DMS 273 treated with DMSO at 0.1 percent for 48 hours (cell line): Measurements from ENCODE around the gene MSI2.

Experiments
- DNase-seq: peaks from one replicate; lab custom pipeline; 2025; lab: John Stamatoyannopoulos, UW

Gene MSI2

DNA sequence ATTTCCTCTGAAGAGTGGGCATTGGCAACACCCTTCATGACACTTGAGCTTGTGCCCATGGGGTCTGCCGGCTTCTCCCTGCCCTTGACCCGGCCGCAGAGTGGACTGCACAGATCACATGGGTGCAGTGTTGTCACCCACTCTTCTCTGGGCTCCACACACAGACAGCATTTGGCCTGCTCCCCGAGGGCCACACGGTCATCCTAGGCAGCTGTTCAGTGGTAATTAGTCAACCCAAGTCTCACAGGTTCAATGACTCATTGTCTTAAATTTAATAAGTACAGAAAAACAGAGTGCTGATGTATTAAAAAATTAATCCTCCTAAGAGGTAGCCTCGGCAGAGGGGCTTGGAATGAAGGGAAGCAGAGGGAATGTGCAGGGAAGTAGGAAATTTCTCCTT is 204.8 kb downstream of the MSI2 start:
- no peak for DNase-seq

DNA sequence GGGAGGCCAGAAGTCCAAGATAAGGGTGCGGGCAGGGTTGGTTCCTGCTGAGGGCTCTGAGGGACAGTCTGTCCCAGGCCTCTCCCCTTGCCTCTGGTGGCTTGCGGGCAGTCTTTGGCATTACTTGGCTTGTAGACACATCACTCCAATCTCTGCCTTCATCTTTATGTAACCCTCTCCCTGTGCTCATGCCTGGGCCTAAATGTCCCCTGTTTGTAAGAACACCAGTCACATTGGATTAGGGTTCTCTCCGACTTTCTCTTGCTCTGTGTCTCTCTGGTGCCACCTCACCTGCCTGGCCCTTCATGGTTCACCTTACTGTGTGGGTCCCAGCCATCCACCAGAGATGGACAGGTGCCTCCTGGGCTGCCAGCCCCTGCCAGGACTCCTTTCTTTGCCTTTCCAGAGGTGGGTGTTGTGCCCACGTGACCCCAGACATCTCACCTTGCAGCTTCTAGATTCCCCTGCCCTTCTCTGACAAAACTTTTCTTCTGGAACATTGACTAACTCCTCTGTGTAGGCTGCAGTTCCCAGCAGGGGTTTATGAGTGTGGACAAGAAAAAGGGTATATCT is 205.8 kb downstream of the MSI2 start:
- no peak for DNase-seq

DNA sequence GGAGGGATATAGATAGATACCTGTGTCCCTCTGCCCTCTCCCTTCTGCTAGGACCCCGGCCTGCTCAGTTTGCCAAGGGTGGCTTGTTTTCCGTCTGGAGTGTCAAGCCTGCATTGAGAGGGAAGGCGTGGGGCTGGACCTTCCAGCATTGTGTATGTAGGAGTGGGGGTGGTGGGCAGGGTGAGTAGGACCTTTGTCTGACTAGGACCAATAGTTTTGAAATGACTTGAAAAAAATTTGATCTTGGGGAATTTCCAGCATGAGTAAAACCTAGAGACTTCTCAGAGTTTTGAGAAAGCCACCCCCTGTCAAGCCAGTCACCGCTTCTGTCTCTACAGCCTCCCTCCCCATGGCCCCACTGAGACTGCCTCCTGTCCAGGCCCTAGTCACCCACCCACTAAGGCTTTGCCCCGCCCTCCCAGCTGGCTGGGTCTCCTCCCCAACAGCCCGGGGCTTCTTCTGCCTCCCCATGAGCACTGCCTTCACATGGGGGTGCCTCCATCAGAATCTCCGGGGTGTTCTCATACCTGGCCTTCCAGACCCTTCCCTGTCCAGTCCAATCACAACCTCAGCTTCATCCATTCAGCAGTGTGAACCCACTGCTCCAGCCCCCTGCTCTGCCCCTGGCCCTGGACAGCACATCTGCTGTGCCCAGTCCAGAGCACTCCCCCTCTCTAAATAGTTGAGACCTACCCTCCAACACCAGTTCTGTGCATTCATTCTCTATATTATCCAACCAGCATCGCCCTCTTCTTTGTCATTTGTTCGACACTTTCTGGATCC is 207.0 kb downstream of the MSI2 start:
- no peak for DNase-seq

DNA sequence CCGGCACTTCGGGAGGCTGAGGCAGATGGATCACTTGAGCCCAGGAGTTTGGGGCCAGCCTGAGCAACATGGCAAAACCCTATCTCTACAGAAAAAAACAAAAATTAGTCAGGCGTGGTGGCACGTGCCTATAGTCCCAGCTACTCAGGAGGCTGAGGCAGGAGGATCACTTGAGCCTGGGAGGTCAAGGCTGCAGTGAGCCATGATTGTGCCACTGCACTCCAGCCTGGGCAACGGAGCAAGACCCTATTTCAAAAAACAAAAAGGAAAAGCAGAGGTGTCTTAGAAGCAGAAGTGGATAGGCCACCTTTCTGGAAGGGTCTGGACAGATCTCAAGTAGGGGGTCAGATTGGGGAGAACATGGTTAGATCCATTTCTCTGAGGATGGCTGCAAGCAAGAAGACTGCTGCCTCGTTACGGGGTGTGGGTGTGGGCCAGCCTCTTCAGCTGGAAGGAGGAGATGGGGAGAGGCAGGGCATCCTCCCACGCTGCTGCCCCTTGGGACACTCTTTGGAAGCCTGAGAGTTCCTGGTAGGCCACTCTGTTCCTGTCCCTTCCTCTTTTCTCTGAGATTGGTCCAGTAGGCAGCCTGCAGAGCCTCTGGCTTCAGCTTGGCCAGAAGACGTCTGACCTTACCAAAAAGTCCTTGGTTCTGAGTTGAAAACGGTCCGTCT is 208.0 kb downstream of the MSI2 start:
- DNase-seq: no peak

DNA sequence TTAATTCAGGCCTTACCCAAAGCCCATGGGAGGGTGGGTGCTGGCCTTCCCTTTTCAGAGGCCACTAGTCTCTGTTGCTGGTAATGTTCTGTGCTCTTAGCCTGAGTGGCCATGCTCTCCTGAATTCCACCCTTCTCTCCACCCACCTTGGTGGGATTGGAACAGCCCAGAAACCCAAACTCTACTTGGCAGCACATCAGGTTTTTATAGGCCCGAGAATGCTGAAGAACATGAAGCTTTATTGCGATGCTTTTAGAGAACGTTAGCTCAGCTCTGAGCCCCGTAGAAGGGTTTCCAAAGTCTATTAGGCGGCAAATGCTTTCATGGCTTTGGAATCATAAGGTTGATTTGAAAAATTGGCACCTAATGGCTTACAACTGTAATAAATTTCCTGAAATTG is 209.3 kb downstream of the MSI2 start:
- no peak for DNase-seq

DNA sequence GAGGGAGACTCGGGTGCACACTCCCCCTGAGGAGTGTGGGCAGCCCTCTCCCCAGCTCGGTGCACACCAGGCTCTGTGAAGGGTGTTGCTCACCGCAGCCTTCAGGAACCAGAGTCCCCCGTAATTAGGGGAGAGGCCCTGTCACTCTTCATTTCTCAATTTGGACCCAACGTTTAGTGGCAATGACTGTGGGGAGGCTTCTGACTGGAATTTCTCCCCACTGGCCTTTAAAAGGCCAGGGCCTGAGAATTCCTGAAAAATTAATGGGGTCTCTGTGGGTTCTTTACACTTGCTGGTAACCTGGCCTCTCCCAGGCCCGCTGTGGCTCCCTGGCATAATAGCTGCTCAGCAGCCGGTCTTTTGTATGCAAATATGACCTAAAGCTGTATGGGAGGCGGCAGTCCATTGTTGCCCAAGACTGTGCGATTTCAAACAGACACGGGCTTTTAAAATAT is 209.7 kb downstream of the MSI2 start:
- no peak for DNase-seq

DNA sequence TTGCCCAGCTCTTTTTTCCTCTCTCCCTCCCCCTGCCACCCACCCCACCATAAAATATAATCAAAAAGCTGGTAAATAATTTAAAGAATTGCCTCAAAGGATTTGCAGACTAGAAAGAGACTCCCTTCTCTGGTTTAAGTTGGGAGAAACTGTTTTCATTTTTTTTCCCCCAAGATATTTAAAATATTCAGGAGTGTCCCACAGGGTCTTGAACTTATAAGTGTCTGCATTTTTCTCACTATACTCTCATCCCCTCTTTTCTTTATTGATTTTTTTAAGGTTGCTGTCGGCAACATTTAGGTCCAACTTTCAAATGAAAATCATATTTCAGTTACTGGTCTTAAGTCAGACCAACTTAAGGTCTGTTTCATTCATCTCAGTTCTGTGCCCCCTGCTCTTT is 210.2 kb downstream of the MSI2 start:
- no peak for DNase-seq

DNA sequence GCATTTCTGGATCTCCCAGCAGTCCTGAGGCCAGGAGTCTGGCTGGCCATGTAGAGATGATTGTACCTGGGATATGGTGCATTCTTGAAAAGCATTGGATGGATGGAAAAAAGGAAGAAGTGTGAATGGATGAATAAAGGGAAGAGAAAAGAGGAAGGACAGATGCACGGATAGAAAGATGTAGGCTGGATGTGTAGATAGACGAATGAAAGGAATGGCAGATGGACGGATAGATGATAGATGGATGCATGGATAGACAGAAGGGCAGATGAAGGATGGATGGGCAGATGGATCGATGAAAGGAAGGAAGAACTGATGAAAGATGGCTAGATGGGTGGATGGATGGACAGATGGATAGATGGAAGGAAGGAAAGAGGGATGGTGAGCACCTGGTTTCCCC is 210.9 kb downstream of the MSI2 start:
- DNase-seq: no peak

DNA sequence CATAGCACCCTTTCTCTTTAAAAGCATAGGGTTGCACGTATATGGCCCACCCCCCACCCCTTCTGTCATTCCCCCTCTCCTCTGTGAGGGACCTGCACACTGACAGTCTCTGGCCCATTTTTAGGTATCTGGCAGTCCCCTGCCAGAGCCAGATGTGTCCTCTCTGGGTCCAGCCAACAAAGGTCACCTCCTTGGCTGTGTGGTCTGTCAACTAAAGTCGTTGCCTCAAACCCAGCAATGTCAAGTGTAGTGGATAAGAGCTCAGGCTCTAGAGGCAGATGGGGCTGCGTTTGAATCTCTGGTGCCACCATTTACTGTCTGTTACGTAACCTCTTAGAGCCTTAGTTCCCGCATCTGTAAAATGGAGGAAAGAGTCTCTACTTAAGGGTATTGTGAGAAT is 211.5 kb downstream of the MSI2 start:
- no peak for DNase-seq

DNA sequence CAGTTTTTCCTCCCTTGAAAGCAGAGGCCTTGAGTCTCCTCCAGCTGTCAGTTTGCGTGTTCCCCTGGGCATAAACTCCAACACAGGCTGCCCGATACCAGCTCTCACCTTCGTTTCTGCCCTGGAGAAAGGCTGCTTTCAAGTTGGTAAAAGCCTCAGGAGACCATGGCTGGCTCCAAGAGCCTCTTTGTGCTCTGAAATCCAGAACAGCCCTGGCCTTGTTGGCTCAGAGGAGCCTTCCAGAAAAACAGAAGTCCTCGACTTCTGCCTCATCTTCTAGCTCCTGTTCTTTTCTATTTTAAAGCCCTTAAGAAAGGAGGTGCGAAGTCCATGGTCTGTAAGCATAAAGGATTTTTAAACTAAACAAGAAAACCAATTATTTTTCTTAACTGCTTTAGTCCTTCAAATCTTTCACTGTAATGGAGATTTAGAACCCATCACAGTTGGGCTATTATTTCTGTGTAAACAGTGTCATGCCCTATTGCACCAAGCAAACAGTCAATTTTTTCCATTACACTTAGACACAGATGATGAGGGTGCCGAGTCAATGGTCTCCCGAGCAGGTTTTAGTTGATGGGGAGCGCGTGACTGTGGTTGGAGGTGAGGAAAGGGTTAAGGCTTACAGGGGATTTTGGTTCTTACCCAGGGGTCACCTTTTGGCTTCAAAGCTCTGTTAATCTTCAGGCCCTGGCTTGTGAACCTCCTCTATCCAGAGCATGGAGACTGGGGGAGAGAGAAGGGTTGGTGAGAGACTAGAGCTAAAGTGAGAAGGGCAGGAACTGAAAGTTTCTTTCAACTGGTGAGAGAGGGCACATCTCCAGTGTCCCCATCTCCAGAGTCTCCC is 212.8 kb downstream of the MSI2 start:
- no peak for DNase-seq

DNA sequence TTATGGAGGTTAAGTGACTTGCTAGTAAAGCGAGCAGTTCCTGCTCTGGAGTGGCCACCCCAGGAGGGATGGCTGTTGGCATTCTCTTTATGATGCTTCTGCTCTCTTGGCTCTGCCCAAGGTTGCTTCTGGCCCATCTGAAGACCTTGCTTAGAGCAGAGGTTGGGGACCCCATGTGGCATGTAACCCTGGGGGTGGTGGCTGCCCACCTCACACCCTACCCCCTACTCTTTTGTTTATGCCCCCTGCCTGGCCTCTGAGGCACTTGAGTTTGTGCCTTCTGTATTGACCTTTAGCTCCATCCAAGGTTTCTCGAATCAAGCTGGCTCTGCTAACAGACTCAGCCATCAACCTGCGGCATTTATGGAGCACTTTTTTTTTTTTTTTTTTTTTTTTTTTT is 214.6 kb downstream of the MSI2 start:
- DNase-seq: no peak

DNA sequence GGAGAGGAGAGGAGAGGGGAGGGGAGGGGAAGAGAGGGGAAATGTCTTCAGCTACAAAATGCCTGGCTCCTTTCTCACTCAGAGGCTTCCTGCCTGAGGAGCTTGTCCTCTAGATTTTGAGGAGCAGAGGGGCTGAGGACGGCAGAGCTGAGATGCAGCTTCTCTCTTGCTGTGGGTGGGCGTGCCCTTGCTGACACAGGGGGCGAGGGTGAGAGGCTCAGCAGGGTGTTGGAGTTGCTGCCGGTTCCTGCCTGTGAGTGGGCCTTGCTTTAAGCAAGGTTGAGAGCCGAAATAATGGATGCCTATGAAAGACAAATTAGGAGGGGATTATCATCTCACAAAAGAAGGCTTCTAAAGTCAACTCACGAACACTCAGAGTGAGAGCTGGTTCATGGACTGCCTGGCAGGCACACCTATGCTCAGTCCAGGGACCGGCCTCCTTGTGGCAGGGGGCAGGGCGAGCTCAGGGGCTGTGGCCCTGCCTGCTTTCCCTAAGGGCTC is 215.6 kb downstream of the MSI2 start:
- DNase-seq: no peak

DNA sequence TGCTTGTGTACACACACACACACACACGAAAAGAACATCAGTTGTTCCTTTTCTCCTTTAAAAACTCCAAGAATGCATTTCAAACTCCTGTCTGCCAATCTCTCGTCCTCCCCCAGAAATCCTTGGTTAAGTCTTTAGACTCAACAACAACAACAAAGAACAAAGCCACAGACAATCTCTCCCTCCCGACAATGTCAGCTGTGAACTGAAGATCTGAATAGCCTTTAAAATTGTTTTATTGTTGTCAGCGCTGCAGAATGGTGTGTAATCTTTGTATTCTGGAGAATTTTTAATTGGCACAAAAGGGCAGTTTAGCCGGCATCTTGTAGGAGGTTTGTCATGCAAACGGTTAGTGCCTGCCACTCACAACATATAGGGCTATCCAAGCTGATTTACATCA is 219.5 kb downstream of the MSI2 start:
- no peak for DNase-seq

DNA sequence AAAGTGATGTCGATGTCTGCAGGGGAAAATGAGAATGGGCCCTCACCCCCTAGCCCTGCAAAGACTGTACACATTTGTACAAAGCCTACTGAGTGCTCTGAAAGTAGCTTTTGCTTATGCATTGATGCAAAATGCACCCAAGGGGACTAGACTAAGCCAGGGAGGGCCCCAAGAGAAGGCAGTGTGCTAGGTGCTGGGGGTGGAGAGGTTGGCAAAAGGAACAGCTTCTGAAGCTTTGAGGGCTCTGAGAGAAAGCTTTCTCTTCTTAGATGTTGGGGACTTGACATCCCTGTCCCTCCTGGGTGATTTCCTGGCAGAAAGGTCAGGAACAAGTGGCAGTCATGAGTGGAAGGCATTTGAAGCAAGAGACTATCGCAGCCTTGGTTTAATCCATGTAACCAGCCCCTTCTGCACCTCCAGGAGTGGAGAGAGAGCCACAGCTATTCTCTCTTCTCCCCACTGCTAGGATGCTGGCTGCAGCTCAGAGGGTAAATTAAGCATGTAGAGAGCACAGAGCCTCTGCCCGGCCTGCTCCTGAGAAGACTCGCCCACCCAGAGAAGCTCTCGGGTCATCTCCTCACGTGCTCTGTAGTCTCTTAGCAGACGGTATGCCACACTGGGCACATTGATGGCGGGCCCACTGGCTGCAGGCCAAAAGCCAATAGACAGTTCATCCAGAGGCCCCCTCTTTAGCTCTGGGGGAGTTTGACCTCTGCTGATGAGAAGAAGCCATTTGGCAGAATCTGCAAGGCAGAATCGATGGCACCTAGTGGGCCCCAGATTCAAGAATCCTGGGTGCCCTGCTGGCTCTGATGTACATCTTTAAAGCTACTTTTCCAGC is 221.4 kb downstream of the MSI2 start:
- DNase-seq: no peak

DNA sequence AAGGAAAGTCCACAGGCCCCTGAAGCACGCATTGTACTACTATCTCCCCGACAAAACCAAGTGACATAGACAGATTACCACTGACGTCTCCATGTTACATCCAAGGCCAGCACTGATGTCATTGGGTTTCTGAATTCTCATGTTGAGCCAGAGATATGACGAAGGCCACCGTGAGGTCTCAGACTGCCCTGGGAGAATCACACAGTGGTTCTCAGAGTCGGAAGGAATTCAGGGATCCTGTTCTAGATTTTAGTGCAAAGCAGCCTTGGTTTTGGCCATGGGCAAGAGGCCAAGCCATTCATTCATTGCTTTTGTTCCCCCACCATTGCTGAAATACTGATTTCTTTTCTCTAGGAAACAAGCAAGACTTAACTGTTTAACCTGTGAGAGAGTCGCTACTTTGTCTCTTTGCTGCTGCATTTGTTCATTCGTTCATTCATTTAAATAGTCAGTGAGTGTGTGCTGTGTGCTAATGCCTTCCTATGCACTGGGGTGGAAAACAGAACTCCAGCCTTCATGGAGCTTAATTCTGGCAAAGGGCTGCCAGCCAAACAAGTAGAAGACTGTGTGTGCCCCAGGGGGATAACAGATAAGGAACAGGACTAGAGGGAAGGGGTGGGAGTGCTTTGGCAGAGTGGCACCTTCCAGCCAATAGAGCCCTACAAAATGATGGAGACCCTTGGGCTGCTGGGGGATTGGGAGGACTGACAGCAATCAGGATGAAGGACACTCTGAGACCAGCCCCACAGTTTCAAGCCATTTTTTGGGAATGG is 222.3 kb downstream of the MSI2 start:
- DNase-seq: no peak

DNA sequence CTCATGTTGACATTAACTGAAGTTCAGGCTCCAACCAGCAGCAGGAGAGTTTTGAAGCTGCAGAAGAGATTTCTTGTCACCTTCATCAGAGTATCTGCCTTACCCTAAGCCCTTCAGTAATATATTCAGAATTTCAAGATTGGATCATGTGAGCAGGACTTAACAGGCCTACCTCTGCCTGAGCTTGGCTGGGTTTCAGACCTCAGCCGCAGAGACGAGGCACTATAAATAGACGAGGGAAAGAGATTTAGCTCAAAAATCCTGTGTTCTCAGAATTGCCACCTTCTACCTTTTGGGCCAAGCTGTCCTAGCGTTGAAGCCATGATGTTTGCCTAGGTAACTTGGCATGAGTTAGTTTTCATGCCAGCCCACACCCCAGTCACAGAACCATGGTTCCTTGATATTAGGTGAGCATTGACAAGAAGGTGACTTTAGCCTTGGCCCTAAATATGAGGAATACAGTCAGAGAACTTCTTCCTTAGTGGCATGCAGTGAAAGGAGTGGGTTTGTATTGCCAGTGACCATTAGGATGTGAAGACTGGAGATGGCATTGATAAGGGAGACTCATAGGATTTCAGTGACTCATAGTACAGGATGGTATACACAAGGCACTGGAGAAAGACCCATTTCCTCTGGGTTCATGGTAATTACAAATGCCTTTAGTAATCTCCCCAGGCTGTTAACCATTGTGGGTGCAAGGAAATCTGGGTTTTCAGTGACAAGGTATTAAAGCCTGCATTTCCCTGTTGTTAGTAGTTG is 224.3 kb downstream of the MSI2 start:
- peak; percentile 21 for DNase-seq

DNA sequence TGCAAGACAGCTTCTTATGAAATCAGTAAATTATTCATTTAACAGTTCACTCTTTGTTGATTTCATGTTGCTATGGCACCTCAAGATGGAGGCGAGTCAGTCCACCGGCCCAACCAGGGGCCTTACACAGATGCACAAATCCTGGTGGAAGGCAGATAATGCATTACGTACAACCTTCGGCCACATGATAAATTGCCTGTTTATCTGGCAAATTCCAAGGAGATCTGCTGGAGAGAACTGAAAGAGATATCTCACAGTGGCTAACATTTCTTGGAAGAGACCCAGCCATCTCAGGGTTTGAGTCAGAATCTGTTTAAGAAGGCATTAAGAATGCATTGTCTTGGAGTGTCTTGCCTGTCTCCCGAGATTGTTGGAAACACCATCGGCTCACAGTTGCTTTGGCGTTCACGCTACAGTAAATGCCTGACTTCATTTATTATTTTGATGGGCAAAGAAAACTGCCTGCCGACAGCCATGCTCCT is 225.6 kb downstream of the MSI2 start:
- DNase-seq: no peak

DNA sequence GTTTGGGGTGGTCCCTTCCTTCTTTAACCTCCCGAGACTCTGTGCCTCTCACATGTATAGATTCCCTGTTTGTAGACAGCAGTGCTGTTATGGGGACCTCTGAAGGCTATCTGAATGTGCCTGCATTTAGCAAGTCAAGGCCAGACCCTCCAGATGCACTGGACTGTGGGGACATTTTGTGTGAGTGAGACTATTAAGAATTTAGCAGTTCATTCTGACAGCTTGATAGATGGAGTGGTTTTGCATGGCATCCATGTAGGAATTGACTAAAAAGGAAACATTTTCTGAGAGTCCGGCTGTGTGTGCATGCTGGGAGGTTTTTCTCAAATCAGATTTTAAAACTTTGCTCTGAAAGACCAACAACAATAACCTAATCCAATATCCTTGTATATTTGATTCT is 226.3 kb downstream of the MSI2 start:
- no peak for DNase-seq

DNA sequence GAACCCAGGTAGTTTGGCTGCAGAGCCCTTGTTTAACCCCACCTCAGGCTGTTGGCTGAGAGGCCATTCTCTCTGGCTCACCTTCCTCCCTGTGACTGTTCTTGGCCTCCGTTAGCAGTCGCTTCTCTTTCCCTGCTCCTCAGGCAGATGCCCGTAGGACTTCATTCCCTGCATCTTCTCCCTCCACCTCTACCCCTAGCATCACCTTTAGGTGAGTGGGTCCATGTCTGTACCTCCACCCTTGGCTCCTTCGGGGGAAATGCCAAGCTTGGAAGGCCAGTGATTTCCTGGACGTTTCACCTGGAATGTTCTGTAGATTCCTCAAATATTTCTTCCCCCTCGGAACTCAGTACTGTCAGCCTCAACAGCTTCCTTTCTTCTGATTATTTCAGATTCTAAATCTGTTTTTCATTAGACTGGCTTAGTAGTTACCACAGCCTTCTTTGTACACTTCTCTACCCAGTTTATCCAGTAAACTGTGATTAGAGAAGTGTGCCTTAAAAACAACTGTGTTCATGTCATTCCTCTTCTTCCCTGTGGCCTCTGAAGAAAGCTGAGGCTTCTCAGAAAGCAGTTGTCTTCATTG is 227.9 kb downstream of the MSI2 start:
- DNase-seq: no peak
